Measurements from ENCODE around the gene NFKBIE.

- TF ChIP-seq POLR2A (IDR thresholded peaks at IDR 0.05): no peak
- TF ChIP-seq CTCF (IDR thresholded peaks at IDR 0.05): no peak
Observed at GRCh38 chr6:44286285-44286565, 20.9 kb upstream of the NFKBIE start.

All from right lobe of liver (tissue), 4 donors.